ES-I3 (cell line): Measurements from ENCODE around the gene VIPR2.
"Not testable (repeated sequence)": the region's sequence is repeated elsewhere in the genome, so short reads cannot be mapped to it uniquely, and the experiment has no call there.

ENCODE experiments used
- H3K36me3 ChIP-seq: 2 replicates; pipeline ENCODE4 v1.6.1; 2013; ENCODE audit warnings: mild to moderate bottlenecking, low read length, control low read depth, moderate library complexity; ENCODE audit not compliant: insufficient read depth
- H3K4me1 ChIP-seq: 2 replicates; pipeline ENCODE4 v1.6.1; 2013; ENCODE audit warnings: mild to moderate bottlenecking, control low read depth, low read length; ENCODE audit not compliant: insufficient read depth
- H3K9ac ChIP-seq: 2 replicates; pipeline ENCODE4 v1.6.1; 2013; ENCODE audit warnings: low read depth, mild to moderate bottlenecking, low read length, moderate library complexity
- H3K9me3 ChIP-seq: 2 replicates; pipeline ENCODE4 v1.6.1; 2013; ENCODE audit warnings: mild to moderate bottlenecking, low read length, moderate library complexity; ENCODE audit not compliant: control insufficient read depth, insufficient read depth

The VIPR2 gene

GRCh38 chr7:159011722-159012022 lies 133.0 kb downstream of the VIPR2 start:
- Histone ChIP-seq H3K9ac (no peak overlapping the region), H3K9me3 (0 out of 2 replicates have a peak, but pooled peaks cover 3% of the 10 kb centered on the region), H3K36me3 (no peaks in the 10 kb centered on the region), H3K4me1 (peaks cover 12% of the 10 kb centered on the region)

- H3K36me3 ChIP-seq, result no peaks in the 10 kb centered on the region
- peaks cover 10% of the 10 kb centered on the region for H3K4me1 ChIP-seq
- H3K9me3 ChIP-seq, result 0 out of 2 replicates have a peak, but pooled peaks cover 3% of the 10 kb centered on the region
- no peak overlapping the region for H3K9ac ChIP-seq
Observed at GRCh38 chr7:159010937-159011721, 133.5 kb downstream of the VIPR2 start.

GRCh38 chr7:159010411-159010810 lies 134.3 kb downstream of the VIPR2 start:
- Histone ChIP-seq H3K36me3 (no peaks in the 10 kb centered on the region), H3K4me1 (peaks cover 4% of the 10 kb centered on the region; the same call in 1 of the 2 replicates), H3K9me3 (0 out of 2 replicates have a peak, but pooled peaks cover 3% of the 10 kb centered on the region), H3K9ac (no peak overlapping the region)

GRCh38 chr7:159009951-159010350 lies 134.7 kb downstream of the VIPR2 start:
- Histone ChIP-seq H3K9ac (no peak overlapping the region), H3K4me1 (no peaks in the 10 kb centered on the region; the same call in 1 of the 2 replicates)

GRCh38 chr7:159008417-159008816 lies 136.2 kb downstream of the VIPR2 start:
- Histone ChIP-seq H3K36me3 (no peaks in the 10 kb centered on the region), H3K9me3 (0 out of 2 replicates have a peak, but pooled peaks cover 3% of the 10 kb centered on the region), H3K4me1 (no peaks in the 10 kb centered on the region), H3K9ac (no peak overlapping the region)

More at GRCh38 chr7:159009951-159010350, 134.7 kb downstream of the VIPR2 start:
- H3K36me3 ChIP-seq, result no peaks in the 10 kb centered on the region
- 0 out of 2 replicates have a peak, but pooled peaks cover 3% of the 10 kb centered on the region for H3K9me3 ChIP-seq

- Histone ChIP-seq H3K36me3 (no peaks in the 10 kb centered on the region), H3K9me3 (0 out of 2 replicates have a peak, but pooled peaks cover 3% of the 10 kb centered on the region), H3K4me1 (no peaks in the 10 kb centered on the region), H3K9ac (no peak overlapping the region)
Observed at GRCh38 chr7:159007996-159008389, 136.7 kb downstream of the VIPR2 start.

GRCh38 chr7:159007364-159007995 lies 137.2 kb downstream of the VIPR2 start:
- 0 out of 2 replicates have a peak, but pooled peaks cover 3% of the 10 kb centered on the region for H3K9me3 ChIP-seq
- H3K36me3 ChIP-seq, result no peaks in the 10 kb centered on the region
- no peak overlapping the region for H3K9ac ChIP-seq
- H3K4me1 ChIP-seq, result no peaks in the 10 kb centered on the region

GRCh38 chr7:159006610-159007130 lies 138.0 kb downstream of the VIPR2 start:
- 0 out of 2 replicates have a peak, but pooled peaks cover 4% of the 10 kb centered on the region for H3K9me3 ChIP-seq
- no peaks in the 10 kb centered on the region for H3K36me3 ChIP-seq
- no peak overlapping the region for H3K9ac ChIP-seq
- no peaks in the 10 kb centered on the region for H3K4me1 ChIP-seq

GRCh38 chr7:159006022-159006609 lies 138.6 kb downstream of the VIPR2 start:
- not testable (repeated sequence) for H3K9me3 ChIP-seq, H3K4me1 ChIP-seq, H3K9ac ChIP-seq, H3K36me3 ChIP-seq

- no peak overlapping the region for H3K9ac ChIP-seq
- peaks cover 11% of the 10 kb centered on the region for H3K9me3 ChIP-seq
- H3K4me1 ChIP-seq, result no peaks in the 10 kb centered on the region
- H3K36me3 ChIP-seq, result no peaks in the 10 kb centered on the region
Observed at GRCh38 chr7:159005618-159006017, 139.0 kb downstream of the VIPR2 start.

- H3K4me1 ChIP-seq, result no peaks in the 10 kb centered on the region
- no peak overlapping the region for H3K9ac ChIP-seq
- H3K36me3 ChIP-seq, result no peaks in the 10 kb centered on the region
- peaks cover 10% of the 10 kb centered on the region for H3K9me3 ChIP-seq
Observed at GRCh38 chr7:159004411-159004810, 140.3 kb downstream of the VIPR2 start.

GRCh38 chr7:159001811-159002210 lies 142.9 kb downstream of the VIPR2 start:
- Histone ChIP-seq H3K9ac (no peak overlapping the region), H3K4me1 (no peaks in the 10 kb centered on the region), H3K36me3 (no peaks in the 10 kb centered on the region), H3K9me3 (peaks cover 8% of the 10 kb centered on the region)

- Histone ChIP-seq H3K36me3 (no peaks in the 10 kb centered on the region), H3K9me3 (peaks cover 8% of the 10 kb centered on the region), H3K9ac (no peak overlapping the region), H3K4me1 (no peaks in the 10 kb centered on the region)
Observed at GRCh38 chr7:159000859-159001435, 143.7 kb downstream of the VIPR2 start.

- peaks cover 8% of the 10 kb centered on the region for H3K9me3 ChIP-seq
- no peak overlapping the region for H3K9ac ChIP-seq
- no peaks in the 10 kb centered on the region for H3K36me3 ChIP-seq
- no peaks in the 10 kb centered on the region for H3K4me1 ChIP-seq
Observed at GRCh38 chr7:159000070-159000469, 144.6 kb downstream of the VIPR2 start.
